Omental fat pad (tissue), 4 donors: ENCODE results near the gene ITPR3. TPM values are rescaled to one million over a fixed set of nuclear protein-coding genes. Genes with fewer than 3 reads are reported as not detected.

Experiments
- ATAC-seq: fragments of 150-250 bp; one replicate; pipeline ENCODE4 v1.9.1; 2016; ENCODE audit warnings: mild to moderate bottlenecking, moderate library complexity; ENCODE audit not compliant: low FRiP score
- DNase-seq: peaks from one replicate; pipeline ENCODE4 v3.0.0-alpha.2; 2019; ENCODE audit warnings: low spot score
- CTCF ChIP-seq, 3 donors: fragments of 450-650 bp; IDR thresholded peaks; one replicate each; pipeline ENCODE4 v1.5.1; 2016 to 2017; ENCODE audit warnings: antibody characterized with exemption in 3 of 3, mild to moderate bottlenecking in 3 of 3, moderate library complexity in 2 of 3
- total RNA-seq, 4 donors: library from RNA; depleted of rRNA; stranded (reverse); fragments of >200 nt; gene quantifications; one replicate each; pipeline ENCODE4 v1.1.0, GENCODE V29; 2016

Gene ITPR3
- total RNA-seq, 4 donors from 2014 or later = 25.7 to 62.0 (median 35.9) TPM

- TF ChIP-seq CTCF (IDR thresholded peaks at IDR 0.05) = no peak
- peak; percentile 50 for DNase-seq
- peak; percentile 65 for ATAC-seq
Measured at GRCh38 chr6:33672808-33673207, 51.7 kb downstream of the ITPR3 start.

- no peak for TF ChIP-seq CTCF (IDR thresholded peaks at IDR 0.05)
- ATAC-seq (no peak), DNase-seq (no peak)
Measured at GRCh38 chr6:33673851-33674250, 52.7 kb downstream of the ITPR3 start.

- TF ChIP-seq CTCF (IDR thresholded peaks at IDR 0.05) = no peak
- DNase-seq (no peak), ATAC-seq (no peak)
Measured at GRCh38 chr6:33675968-33676367, 54.8 kb downstream of the ITPR3 start.

- TF ChIP-seq CTCF (IDR thresholded peaks at IDR 0.05) = no peak
- ATAC-seq (no peak), DNase-seq (no peak)
Measured at GRCh38 chr6:33676416-33677142, 55.5 kb downstream of the ITPR3 start.

GRCh38 chr6:33677143-33677660 lies 56.1 kb downstream of the ITPR3 start:
- DNase-seq = no peak
- no peak for TF ChIP-seq CTCF (IDR thresholded peaks at IDR 0.05)
- ATAC-seq = no peak

GRCh38 chr6:33677689-33678088 lies 56.6 kb downstream of the ITPR3 start:
- ATAC-seq (no peak), DNase-seq (no peak)
- TF ChIP-seq CTCF (IDR thresholded peaks at IDR 0.05) = no peak
